GM18867 (cell line): ENCODE results near the gene CCNA1.

ENCODE experiments used
- ATAC-seq: cut with Tn5 transposase; IDR thresholded peaks from one replicate; pipeline ENCODE4 v1.9.1; 2021; ENCODE audit warnings: mild to moderate bottlenecking, moderate library complexity; ENCODE audit not compliant: unreplicated experiment

The CCNA1 gene

DNA sequence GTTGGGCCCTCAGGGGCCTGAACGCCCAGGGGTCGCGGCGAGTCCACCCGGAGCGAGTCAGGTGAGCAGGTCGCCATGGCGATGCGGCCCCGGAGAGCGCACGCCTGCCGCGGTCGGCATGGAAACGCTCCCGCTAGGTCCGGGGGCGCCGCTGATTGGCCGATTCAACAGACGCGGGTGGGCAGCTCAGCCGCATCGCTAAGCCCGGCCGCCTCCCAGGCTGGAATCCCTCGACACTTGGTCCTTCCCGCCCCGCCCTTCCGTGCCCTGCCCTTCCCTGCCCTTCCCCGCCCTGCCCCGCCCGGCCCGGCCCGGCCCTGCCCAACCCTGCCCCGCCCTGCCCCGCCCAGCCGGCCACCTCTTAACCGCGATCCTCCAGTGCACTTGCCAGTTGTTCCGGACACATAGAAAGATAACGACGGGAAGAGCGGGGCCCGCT is at the start of gene CCNA1:
CCNA1 (plus strand) TSS at position 390 of the 439 bp plus-strand sequence. CDS start 562 bp downstream, outside the sequence.
- ATAC-seq: no peak

DNA sequence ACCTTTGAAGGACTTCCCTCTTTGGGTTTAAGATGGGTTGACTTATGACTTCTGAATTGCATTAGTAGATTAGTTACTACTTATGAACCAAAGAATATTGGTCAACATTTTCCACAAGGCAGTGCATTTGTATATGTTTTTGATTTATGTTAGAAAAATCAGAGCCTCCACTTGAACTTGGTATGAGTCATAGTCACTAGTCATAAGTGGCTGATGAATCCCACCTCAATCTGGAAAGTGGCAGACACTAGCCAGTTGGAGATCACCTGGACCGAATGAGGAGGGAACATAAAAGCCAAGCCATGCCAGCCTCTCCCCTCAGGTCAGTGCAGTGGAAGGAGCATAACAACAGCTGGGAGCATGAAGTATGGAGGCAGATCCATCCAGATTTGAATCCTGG is 46.8 kb upstream of the CCNA1 start:
- ATAC-seq: no peak

- ATAC-seq: no peak
Measured at GRCh38 chr13:36395280-36395679, 37.0 kb upstream of the CCNA1 start.

- ATAC-seq: no peak
Measured at GRCh38 chr13:36405151-36405550, 27.1 kb upstream of the CCNA1 start.

DNA sequence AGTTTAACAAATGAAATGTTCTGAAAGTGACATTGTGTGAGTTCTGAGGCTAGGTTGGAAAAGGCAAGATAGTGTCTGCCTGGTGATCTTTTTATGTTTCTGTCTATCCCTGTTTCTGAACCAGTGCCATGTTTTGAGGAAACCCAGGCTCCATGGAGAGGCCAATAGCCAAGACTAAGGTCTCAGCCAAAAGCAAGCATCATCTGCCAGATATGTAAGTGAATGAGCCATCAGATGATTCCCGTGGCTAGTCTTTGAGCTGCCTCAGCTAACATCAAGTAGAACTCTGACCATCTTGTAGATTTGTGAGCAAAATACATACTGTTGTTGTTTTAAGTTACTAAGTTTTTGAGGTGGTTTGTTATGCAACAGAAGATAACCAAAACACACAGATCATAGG is 19.6 kb upstream of the CCNA1 start:
- no peak for ATAC-seq

- ATAC-seq: no peak
Measured at GRCh38 chr13:36413161-36413560, 19.1 kb upstream of the CCNA1 start.

DNA sequence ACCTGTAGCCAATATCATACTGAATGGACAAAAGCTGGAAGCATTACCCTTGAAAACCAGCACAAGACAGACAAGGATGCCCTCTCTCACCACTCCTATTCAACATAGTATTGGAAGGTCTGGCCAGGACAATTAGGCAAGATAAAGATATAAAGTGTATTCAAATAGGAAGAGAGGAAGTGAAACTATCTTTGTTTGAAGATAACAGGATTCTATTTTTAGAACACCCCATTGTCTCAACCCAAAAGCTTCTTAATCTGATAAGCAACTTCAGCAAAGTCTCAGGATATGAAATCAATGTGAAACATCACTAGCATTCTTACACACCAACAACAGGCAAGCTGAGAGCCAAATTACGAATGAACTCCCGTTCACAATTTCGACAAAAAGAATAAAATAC is 17.8 kb upstream of the CCNA1 start:
- ATAC-seq: no peak

GRCh38 chr13:36417331-36417730 is 15.0 kb upstream of the CCNA1 start:
- ATAC-seq: no peak

GRCh38 chr13:36418022-36418805 is 14.1 kb upstream of the CCNA1 start:
- ATAC-seq: peak; percentile 81

DNA sequence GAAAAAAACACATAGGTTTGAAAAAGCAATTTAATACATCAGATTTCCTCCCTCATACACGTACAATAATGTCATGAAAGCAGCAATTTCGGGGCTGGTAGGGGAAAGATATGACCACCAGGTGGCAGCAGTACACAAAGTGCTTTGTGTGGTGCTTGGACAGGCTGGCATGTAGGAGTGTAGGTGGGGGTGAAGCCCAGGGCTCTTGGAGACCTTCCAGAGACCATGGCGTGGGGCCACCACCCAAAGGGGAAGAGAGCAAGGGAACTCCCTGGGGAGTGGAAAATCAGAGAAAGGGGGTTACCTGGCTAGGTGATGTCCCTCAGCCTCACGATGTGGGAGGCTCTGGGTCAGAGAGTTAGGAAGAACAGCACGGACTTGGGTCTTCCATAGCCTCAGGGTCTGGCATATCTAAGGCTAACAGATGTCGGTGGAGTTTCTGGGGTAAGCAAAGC is 11.8 kb upstream of the CCNA1 start:
- ATAC-seq: peak; percentile 86

- no peak for ATAC-seq
Measured at GRCh38 chr13:36421447-36421846, 10.8 kb upstream of the CCNA1 start.

DNA sequence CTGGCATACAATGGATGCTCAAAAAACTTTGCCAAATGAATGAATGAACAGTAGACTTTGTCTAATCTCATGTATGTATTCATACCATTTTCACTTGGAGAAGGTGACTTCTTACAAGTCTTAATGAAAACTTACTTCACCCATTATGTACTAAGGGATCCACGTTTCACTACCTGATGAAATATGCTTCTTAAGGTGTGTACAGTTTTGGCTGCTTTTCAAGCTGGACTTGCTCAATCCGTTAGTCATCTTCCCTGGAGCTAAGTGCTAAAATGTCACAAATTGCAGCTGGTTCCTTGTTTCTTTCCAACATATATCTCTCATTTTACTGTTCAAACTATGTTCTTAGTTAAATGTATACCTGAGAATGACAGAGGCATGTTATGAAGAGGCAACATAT is 4.2 kb upstream of the CCNA1 start:
- no peak for ATAC-seq

- ATAC-seq: no peak
Measured at GRCh38 chr13:36430247-36431203, 1.8 kb upstream of the CCNA1 start.

- no peak for ATAC-seq
Measured at GRCh38 chr13:36431204-36432105, 840 bp upstream of the CCNA1 start.

- ATAC-seq: no peak
Measured at GRCh38 chr13:36436811-36437210, 4.5 kb downstream of the CCNA1 start.

DNA sequence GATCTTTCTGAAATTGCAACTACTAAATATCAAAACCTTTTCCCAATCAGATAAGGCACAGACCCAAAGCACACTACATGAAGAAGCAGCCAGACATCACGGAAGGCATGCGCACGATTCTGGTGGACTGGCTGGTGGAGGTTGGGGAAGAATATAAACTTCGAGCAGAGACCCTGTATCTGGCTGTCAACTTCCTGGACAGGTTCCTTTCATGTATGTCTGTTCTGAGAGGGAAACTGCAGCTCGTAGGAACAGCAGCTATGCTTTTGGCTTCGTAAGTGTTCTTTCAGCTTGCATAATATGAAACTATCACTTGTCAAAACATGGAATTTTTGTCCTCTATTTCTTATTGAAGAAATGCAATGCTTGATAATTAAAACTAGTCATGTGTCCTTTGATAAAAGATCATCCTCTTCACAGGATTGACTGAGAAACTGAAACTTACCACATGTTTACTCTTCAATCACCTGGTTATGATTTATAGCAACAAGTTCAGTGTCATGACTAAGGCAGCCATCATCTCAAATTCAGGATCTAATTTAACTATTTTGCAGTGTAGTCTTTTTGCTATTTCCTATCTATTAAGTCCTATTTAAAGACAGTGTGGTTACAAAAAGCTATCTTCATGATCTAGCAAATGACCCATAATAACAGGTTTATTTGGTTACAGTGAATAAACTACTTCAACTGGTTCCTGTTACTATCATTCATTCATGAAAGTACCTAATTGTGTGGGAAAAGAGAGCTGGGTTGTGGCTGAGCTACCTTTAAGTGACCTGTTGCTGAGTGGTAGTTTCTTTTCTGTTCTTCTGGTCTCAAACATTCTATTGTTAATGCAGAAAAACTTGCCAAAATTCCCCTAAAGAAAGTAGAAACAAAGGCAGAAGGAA is 6.5 kb downstream of the CCNA1 start:
- no peak for ATAC-seq

GRCh38 chr13:36445278-36445677 is 13.0 kb downstream of the CCNA1 start:
- ATAC-seq: no peak

- no peak for ATAC-seq
Measured at GRCh38 chr13:36445891-36446351, 13.6 kb downstream of the CCNA1 start.

- no peak for ATAC-seq
Measured at GRCh38 chr13:36447501-36447900, 15.2 kb downstream of the CCNA1 start.

DNA sequence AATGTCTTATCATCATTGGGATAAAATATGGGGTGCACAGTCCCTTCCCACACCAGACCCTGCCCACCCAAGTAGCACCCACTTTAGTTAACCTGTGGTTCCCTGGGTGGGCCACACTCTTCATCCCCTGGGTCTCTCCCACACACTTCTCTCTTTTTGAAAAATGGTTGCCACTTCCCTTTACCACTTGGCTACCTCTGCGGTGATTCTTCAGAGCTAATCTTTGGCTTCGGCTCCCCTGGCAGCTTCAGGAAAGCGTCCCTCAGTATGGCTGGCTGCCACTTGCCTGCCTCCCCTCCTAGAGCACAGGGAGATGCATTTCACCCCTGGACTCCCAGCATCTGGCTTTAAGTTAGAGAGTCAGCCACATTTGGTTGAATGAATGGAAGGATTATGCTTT is 18.2 kb downstream of the CCNA1 start:
- ATAC-seq: no peak
